ENCODE results near the gene ASPHD2.
A peak's percentile ranks its signal among the peaks of the same experiment; 100 is the strongest.

The ASPHD2 gene

DNA sequence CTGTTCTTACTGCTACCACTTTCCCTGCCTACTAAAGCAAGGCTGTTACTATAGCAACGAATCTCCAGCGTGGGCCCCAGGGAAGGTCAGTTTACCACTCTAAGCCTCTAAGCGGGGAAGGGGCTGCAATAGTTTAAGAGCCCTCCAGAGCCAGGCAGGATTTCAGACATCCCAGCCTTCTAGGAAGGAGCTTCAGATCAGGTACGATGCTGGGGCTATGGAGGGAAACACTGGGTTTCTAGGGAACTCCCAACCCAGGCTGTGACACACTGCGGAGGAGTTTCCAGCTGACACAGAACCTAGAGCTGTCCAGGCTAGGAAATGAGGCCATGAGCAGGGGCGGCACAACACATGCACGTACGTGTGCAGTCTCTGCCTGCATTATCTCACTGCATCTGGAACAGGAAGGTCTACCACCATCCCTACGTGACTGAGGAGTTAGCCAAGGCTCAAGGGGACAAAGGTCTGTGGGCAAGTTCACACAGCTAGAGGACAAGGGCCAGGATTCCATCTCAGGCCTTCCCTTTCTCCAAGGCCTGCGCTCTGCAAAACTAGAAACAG lies 34.1 kb downstream of the ASPHD2 start:
- DNase-seq (ENCODE audit: low spot score), result no peak
- H3K27ac Mint-ChIP-seq, result peak overlapping the region; percentile 31
- H3K4me1 Mint-ChIP-seq (ENCODE audit: low read depth), result no peaks in the 10 kb centered on the region
- no peaks in the 10 kb centered on the region for H3K9me3 Mint-ChIP-seq
- H3K27me3 Mint-ChIP-seq (ENCODE audit: low read depth), result no peaks in the 10 kb centered on the region
- H3K4me3 Mint-ChIP-seq, result no peak overlapping the region
- H3K36me3 Mint-ChIP-seq (ENCODE audit: low read depth), result peaks cover 26% of the 10 kb centered on the region

DNA sequence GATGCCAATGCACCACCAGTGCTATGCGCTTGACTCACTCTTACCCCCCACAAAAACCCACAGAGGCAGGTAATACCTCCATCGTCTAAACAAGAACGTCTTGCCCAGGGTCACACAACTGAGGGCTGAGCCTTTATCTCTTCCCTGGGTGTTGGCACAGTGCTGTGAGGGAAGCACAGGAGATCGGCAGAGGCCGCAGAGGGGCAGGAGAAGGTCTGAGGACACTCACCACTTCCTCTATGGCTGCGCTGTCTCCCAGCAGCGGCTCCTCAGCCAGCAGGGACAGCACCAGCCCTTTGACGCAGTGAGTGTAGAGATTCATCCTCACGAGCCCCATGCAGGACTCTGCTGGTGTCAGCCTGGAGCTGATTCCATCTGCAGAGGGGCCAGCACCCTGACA lies 34.6 kb downstream of the ASPHD2 start:
- H3K36me3 Mint-ChIP-seq (ENCODE audit: low read depth), result peaks cover 29% of the 10 kb centered on the region
- DNase-seq (ENCODE audit: low spot score), result no peak
- H3K4me3 Mint-ChIP-seq, result no peak overlapping the region
- peak overlapping the region; percentile 31 for H3K27ac Mint-ChIP-seq
- H3K27me3 Mint-ChIP-seq (ENCODE audit: low read depth), result no peaks in the 10 kb centered on the region
- H3K9me3 Mint-ChIP-seq, result no peaks in the 10 kb centered on the region
- H3K4me1 Mint-ChIP-seq (ENCODE audit: low read depth), result no peaks in the 10 kb centered on the region

GRCh38 chr22:26464312-26464711 lies 35.3 kb downstream of the ASPHD2 start:
- Mint-ChIP-seq H3K36me3 (ENCODE audit: low read depth) (peaks cover 36% of the 10 kb centered on the region), H3K9me3 (no peaks in the 10 kb centered on the region), H3K4me3 (no peak overlapping the region), H3K27ac (no peak overlapping the region), H3K27me3 (ENCODE audit: low read depth) (no peaks in the 10 kb centered on the region), H3K4me1 (ENCODE audit: low read depth) (no peaks in the 10 kb centered on the region)
- DNase-seq (ENCODE audit: low spot score), result no peak

GRCh38 chr22:26466196-26466595 lies 37.1 kb downstream of the ASPHD2 start:
- H3K4me3 Mint-ChIP-seq, result no peak overlapping the region
- no peak for DNase-seq (ENCODE audit: low spot score)
- H3K36me3 Mint-ChIP-seq (ENCODE audit: low read depth), result peaks cover 46% of the 10 kb centered on the region
- H3K27me3 Mint-ChIP-seq (ENCODE audit: low read depth), result no peaks in the 10 kb centered on the region
- no peaks in the 10 kb centered on the region for H3K4me1 Mint-ChIP-seq (ENCODE audit: low read depth)
- H3K27ac Mint-ChIP-seq, result no peak overlapping the region
- H3K9me3 Mint-ChIP-seq, result no peaks in the 10 kb centered on the region

DNA sequence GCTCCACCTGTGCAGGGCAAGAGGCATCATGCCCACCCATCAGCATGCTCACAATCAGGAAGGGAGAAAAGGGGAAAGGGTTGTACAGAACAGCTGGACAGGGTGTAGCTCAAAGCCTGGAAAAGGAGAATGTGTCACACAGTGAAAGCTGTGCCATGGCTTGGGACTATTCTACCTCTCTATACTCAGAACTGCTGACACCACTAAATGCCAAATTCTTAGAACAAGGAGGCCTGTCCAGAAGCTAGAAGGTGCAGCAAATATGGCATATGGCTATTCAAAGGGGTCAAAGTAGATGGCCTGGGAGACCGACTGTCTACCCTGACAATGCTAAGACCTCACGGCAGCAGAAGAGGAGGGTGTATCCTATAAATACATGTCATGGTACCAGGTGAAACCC lies 41.7 kb downstream of the ASPHD2 start:
- Mint-ChIP-seq H3K4me3 (no peak overlapping the region), H3K27me3 (ENCODE audit: low read depth) (no peaks in the 10 kb centered on the region), H3K36me3 (ENCODE audit: low read depth) (peaks cover 51% of the 10 kb centered on the region), H3K27ac (no peak overlapping the region), H3K4me1 (ENCODE audit: low read depth) (peaks cover 6% of the 10 kb centered on the region), H3K9me3 (no peaks in the 10 kb centered on the region)
- no peak for DNase-seq (ENCODE audit: low spot score)

GRCh38 chr22:26471522-26471921 lies 42.5 kb downstream of the ASPHD2 start:
- no peak for DNase-seq (ENCODE audit: low spot score)
- no peak overlapping the region for H3K4me3 Mint-ChIP-seq
- H3K27me3 Mint-ChIP-seq (ENCODE audit: low read depth), result no peaks in the 10 kb centered on the region

GRCh38 chr22:26474682-26475081 lies 45.6 kb downstream of the ASPHD2 start:
- Mint-ChIP-seq H3K27ac (no peak overlapping the region), H3K9me3 (no peaks in the 10 kb centered on the region), H3K27me3 (ENCODE audit: low read depth) (no peaks in the 10 kb centered on the region), H3K4me1 (ENCODE audit: low read depth) (peaks cover 32% of the 10 kb centered on the region), H3K36me3 (ENCODE audit: low read depth) (peaks cover 47% of the 10 kb centered on the region), H3K4me3 (no peak overlapping the region)
- no peak for DNase-seq (ENCODE audit: low spot score)

More at GRCh38 chr22:26471522-26471921, 42.5 kb downstream of the ASPHD2 start:
- Mint-ChIP-seq H3K9me3 (no peaks in the 10 kb centered on the region), H3K36me3 (ENCODE audit: low read depth) (peaks cover 52% of the 10 kb centered on the region), H3K4me1 (ENCODE audit: low read depth) (peaks cover 7% of the 10 kb centered on the region), H3K27ac (no peak overlapping the region)

- no peak for DNase-seq (ENCODE audit: low spot score)
- peak overlapping the region; percentile 28 for H3K27ac Mint-ChIP-seq
- H3K27me3 Mint-ChIP-seq (ENCODE audit: low read depth), result no peaks in the 10 kb centered on the region
- H3K4me3 Mint-ChIP-seq, result no peak overlapping the region
- peaks cover 40% of the 10 kb centered on the region for H3K36me3 Mint-ChIP-seq (ENCODE audit: low read depth)
- H3K9me3 Mint-ChIP-seq, result no peaks in the 10 kb centered on the region
- peaks cover 49% of the 10 kb centered on the region for H3K4me1 Mint-ChIP-seq (ENCODE audit: low read depth)
These were observed 47.8 kb downstream of the ASPHD2 start for GRCh38 chr22:26476705-26477340.

DNA sequence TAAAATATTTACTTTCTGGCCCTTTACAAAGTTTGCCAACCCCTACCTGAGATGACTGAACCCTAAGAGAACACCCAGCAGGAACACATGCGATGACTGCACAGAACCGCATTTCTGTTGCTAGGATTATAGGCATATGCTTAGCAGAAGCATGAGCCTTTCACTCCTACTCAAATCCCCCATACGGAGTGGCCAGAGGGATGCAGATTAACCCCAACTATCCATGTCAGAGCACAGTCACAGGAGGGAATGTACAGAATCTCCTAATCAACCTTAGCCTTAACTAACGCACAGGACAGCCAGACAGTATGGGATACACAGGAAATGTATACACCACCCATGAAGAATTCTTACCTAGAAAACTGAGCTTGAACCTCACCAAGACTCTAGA lies 48.3 kb downstream of the ASPHD2 start:
- no peak for DNase-seq (ENCODE audit: low spot score)
- H3K9me3 Mint-ChIP-seq, result no peaks in the 10 kb centered on the region
- peaks cover 37% of the 10 kb centered on the region for H3K36me3 Mint-ChIP-seq (ENCODE audit: low read depth)
- peak overlapping the region; percentile 53 for H3K4me3 Mint-ChIP-seq
- peaks cover 54% of the 10 kb centered on the region for H3K4me1 Mint-ChIP-seq (ENCODE audit: low read depth)
- peak overlapping the region; percentile 62 for H3K27ac Mint-ChIP-seq
- no peaks in the 10 kb centered on the region for H3K27me3 Mint-ChIP-seq (ENCODE audit: low read depth)

- H3K27ac Mint-ChIP-seq, result peak overlapping the region; percentile 94
- DNase-seq (ENCODE audit: low spot score), result no peak
- H3K27me3 Mint-ChIP-seq (ENCODE audit: low read depth), result no peaks in the 10 kb centered on the region
- peaks cover 64% of the 10 kb centered on the region for H3K4me1 Mint-ChIP-seq (ENCODE audit: low read depth)
- H3K9me3 Mint-ChIP-seq, result no peaks in the 10 kb centered on the region
- H3K4me3 Mint-ChIP-seq, result peak overlapping the region; percentile 84
- peaks cover 34% of the 10 kb centered on the region for H3K36me3 Mint-ChIP-seq (ENCODE audit: low read depth)
These were observed 50.2 kb downstream of the ASPHD2 start for GRCh38 chr22:26479043-26479791.

- peaks cover 27% of the 10 kb centered on the region for H3K36me3 Mint-ChIP-seq (ENCODE audit: low read depth)
- H3K4me1 Mint-ChIP-seq (ENCODE audit: low read depth), result peaks cover 62% of the 10 kb centered on the region
- no peak for DNase-seq (ENCODE audit: low spot score)
These were observed 50.9 kb downstream of the ASPHD2 start for GRCh38 chr22:26479792-26480610.

DNA sequence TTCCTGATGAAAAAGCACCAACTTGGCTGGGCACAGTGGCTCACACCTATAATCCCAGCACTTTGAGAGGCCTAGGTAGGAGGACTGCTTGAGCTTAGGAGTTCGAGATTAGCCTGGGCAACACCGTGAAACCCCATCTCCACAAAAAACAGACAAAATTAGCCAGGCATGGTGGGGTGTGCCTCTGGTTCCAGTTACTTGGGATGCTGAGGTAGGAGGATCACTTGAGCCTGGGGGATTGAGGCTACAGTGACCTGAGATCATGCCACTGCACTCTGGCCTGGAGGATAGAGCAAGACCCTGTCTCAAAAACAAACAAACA lies 51.5 kb downstream of the ASPHD2 start:
- Mint-ChIP-seq H3K4me3 (peak overlapping the region; percentile 84), H3K36me3 (ENCODE audit: low read depth) (peaks cover 26% of the 10 kb centered on the region), H3K9me3 (no peaks in the 10 kb centered on the region), H3K27me3 (ENCODE audit: low read depth) (no peaks in the 10 kb centered on the region), H3K4me1 (ENCODE audit: low read depth) (peaks cover 67% of the 10 kb centered on the region), H3K27ac (peak overlapping the region; percentile 74)
- no peak for DNase-seq (ENCODE audit: low spot score)

More at GRCh38 chr22:26479792-26480610, 50.9 kb downstream of the ASPHD2 start:
- H3K9me3 Mint-ChIP-seq, result no peaks in the 10 kb centered on the region
- H3K27ac Mint-ChIP-seq, result peak overlapping the region; percentile 94
- H3K27me3 Mint-ChIP-seq (ENCODE audit: low read depth), result no peaks in the 10 kb centered on the region
- peak overlapping the region; percentile 84 for H3K4me3 Mint-ChIP-seq

GRCh38 chr22:26481112-26481693 lies 52.1 kb downstream of the ASPHD2 start:
- Mint-ChIP-seq H3K4me1 (ENCODE audit: low read depth) (peaks cover 73% of the 10 kb centered on the region), H3K9me3 (no peaks in the 10 kb centered on the region), H3K36me3 (ENCODE audit: low read depth) (peaks cover 26% of the 10 kb centered on the region), H3K4me3 (peak overlapping the region; percentile 84), H3K27me3 (ENCODE audit: low read depth) (no peaks in the 10 kb centered on the region), H3K27ac (peak overlapping the region; percentile 93)
- no peak for DNase-seq (ENCODE audit: low spot score)

Data from T-helper 2 cell treated with Interferon-gamma antibody and Interleukin-4, amounts not matched to agents 5 μg/mL and 100 μg/mL, for 36 hours (primary cell).